Activated CD8-positive, alpha-beta memory T cell treated with anti-CD3 and anti-CD28 coated beads, Interleukin-2, amount 50 U/mL, for 1 hour (primary cell): Measurements from ENCODE around the gene CATSPER4.
"Not testable (repeated sequence)": the region's sequence is repeated elsewhere in the genome, so short reads cannot be mapped to it uniquely, and the experiment has no call there.

Experiments
- DNase-seq: peaks from one replicate; pipeline ENCODE4 v3.0.0-alpha.2; 2020; ENCODE audit errors: extremely low read depth

Gene CATSPER4

GRCh38 chr1:26195805-26196204 is 5.4 kb downstream of the CATSPER4 start:
- DNase-seq, result no peak

- no peak for DNase-seq
These were observed 6.9 kb downstream of the CATSPER4 start for GRCh38 chr1:26197301-26197700.

DNA sequence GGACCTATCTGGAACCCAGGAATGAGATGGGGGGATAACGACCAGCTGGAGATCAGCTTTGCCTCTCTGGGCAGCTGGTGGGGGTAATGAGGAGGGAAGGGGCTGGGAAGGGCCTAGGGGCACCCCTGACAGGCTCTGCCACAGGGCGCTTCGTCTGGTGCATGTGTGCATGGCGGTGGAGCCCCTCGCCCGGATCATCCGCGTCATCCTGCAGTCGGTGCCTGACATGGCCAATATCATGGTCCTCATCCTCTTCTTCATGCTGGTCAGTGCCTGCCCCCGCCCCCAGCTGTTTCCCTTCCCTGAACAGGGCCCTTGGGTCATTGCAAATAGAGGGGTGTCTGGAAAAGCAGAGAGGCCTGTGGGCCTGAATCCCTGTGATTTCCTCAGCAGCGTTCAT is 7.4 kb downstream of the CATSPER4 start:
- no peak for DNase-seq

GRCh38 chr1:26200413-26200812 is 10.0 kb downstream of the CATSPER4 start:
- no peak for DNase-seq

DNA sequence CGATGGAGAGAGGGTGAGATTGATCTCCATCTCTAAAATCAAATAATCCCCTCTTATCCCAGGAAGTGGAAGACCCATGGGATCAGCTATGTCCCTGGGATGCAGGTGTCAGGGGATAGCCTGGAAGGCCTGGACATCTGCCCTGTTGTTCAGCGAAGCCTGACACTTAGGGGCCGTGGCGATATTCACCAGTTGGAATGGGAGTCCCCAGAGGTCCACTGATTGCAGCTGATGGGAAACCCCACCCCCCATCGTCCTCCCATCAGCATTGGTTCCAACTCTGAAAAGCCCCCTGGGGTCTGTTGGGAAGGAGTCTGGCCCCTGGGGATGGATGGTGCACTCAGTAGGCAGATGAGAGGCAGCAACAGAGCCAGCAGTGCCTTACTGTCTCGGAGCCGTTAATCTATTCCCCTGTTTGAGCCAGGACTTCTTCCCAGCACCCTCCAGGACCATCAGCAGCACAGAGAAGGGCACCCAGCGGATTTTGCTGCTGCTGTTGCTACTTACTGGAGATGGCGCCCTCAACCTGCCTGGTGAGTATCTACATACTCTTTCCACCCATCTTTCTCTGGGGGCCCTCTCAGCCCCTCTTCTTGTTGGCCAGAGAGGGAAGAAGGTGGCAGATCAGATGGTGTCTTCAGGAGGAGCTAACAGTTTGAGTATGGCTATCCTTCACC is 13.4 kb downstream of the CATSPER4 start:
- no peak for DNase-seq

GRCh38 chr1:26210147-26210870 is 19.9 kb downstream of the CATSPER4 start:
- DNase-seq, result no peak

DNA sequence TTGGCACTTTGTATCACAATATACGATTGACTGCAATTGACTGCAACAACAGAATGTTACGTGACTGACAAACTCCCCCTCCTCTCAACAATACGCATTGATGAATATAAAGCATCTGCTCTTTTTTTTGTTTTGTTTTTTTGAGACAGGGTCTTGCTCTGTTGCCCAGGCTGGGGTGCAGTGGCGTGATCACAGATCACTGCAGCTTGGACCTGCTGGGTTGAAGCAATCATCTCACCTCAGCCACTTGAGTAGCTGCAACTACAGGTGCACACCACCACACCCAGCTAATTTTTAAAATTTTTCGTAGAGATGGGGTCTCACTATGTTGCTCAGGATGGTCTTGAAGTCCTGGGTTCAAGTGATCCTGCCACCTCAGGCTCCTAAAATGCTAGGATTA is 22.3 kb downstream of the CATSPER4 start:
- DNase-seq, result no peak

- DNase-seq, result no peak
These were observed 23.0 kb downstream of the CATSPER4 start for GRCh38 chr1:26213335-26213905.

GRCh38 chr1:26215246-26215645 is 24.8 kb downstream of the CATSPER4 start:
- DNase-seq, result no peak

DNA sequence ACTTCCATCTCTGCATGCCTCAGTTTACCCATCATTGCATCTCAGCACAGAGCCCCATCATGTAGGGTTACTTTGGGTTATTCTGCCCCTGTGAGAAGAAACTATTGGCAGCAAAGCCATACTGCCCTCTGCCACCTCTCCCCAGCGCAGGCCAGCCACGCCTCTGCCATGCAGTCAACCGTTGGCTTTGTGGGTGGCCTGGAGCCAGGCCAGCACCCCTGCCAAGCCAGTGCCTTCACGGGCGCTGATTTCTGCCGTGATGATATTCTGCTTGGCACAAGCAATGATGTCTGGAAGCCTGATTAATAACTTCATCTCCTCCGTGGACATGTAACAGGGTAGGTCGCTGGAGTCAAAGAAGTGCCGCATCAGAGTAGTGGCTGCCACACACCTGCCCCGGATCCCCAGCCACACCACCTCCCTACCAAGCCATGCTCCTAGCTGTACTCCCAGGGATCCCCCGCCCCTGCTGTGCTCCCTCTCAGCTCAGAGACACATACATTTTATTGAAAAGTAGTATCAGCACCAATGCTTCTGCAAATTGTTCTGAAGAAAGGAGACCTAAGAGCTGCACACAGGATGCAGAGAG is 28.6 kb downstream of the CATSPER4 start:
- no peak for DNase-seq

DNA sequence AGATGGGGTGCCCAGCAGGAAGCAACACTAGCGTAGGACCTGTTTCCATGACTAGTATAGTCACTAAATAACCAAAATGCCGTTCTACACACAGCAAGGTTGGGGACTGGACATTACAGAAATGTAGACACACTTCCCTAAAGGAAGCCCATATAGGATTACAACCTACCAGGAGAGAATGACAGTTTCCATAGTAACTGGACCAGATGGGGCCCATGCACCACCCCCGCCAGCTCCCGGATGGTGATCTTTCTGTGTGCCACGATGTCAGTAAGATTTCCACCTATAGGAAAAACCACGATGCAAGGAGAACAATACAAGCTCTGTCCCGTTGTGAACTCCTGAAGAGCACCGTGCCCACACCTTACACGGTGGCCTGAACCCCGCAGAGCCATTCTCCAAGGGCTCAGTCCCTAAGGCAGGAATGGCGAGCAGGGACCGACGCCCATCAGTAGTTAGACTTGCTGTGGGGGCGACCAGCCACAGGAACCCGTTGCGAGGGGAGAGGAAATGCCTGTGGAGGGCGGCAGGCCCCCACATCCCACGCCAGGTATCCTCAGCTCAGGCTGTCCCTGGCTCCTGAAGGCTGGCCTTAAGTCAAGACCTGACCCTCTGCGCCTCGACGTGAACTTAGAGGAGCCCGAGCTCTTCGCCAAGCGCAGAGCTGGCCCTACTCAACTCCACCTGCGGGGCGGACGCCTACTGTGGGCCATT is 30.0 kb downstream of the CATSPER4 start:
- no peak for DNase-seq

GRCh38 chr1:26221094-26221493 is 30.7 kb downstream of the CATSPER4 start:
- DNase-seq, result no peak

GRCh38 chr1:26224606-26225005 is 34.2 kb downstream of the CATSPER4 start:
- no peak for DNase-seq

GRCh38 chr1:26225033-26225831 is 34.8 kb downstream of the CATSPER4 start:
- DNase-seq, result no peak

DNA sequence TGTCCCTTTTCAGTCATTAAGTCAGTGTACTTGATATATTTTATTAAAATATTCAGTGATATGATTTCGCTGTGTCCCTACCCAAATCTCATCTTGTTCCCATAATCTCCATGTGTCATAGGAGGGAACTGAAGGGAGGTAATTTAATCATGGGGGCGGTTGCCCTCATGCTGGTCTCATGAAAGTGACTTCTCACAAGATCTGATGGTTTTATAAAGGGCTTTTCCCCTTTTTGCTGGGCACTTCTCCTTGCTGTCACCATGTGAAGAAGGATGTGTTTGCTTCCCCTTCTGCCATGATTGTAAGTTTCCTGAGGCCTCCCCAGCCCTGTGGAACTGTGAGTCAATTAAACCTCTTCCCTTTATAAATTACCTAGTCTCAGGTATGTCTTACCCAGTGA is 40.3 kb downstream of the CATSPER4 start:
- DNase-seq, result not testable (repeated sequence)

DNA sequence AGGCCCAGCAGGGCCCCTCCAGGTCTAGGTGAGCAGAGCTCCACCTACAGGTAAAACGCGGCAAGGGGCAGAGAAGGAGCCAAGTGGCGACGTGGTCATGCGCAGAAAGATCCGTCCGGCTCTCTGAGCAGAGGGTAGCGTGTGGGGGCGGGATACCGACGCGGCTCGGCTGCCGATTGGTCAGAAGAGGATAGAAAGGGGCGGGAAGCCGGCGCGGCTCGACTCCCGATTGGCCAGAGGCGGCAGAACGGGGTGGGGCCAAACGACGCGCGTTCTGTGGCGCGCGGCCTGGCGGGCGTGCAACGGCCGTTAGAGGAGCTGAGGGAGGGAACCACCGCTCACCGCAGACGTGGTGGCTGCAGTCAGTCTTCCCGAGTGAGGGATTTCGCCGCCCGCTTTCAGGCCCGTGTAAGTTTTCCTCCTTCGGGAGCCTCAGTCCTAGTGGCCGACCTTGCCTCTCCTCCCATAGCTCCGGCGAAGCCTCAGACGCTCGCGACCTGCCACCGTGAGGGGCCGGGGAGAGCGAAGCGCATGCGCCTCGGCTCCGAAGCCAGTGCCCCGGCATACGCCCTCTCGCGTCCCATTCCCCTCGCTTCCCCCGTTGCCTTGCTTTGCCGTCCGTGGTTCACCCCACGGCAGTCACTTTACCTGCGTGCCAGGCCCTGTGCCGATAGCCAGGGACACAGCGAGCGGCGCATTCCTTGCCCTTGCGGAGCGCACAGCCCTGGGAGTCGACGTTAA is 43.7 kb downstream of the CATSPER4 start, which contains the start of gene CEP85:
Gene CEP85, plus strand, starts transcription at position 298 of the 741 bp plus-strand sequence. CDS start 5,584 bp downstream, outside the sequence.
- DNase-seq, result peak; percentile 97

DNA sequence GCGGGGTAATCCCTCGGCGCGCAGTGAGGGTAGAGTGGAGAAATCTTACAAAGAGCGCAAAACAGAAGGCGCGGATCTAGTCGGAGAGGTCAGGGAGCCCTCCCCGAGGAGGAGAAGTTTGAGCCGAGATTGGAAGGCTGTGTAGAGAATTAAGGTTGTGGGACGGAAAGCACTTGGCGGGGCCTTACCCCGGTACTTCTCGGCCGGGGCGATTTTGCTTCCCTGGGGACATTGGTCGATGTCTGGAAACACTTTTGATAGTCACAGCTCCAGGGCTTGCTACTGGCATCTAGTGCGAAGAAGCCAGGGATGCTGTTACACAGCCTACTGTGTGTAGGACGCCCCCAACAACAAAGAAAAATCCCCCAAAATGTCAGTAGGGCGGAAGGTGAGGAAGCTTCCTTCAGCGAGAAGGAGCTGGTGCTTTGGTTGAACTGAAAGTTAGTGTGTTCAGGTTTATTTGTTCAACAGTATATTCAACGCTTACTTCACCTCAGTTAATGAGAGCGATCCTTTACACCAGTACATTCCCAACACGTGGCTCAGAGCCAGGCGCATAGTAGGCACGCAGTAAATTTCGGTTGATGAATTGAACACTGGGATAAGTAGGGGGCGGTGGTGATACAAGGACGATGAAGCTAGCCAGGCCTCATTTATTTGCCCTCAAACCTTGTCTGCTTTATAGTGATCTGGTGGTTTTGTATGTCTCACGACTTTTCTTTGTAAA is 44.4 kb downstream of the CATSPER4 start:
- DNase-seq, result no peak

GRCh38 chr1:26237230-26237966 is 47.0 kb downstream of the CATSPER4 start:
- DNase-seq, result no peak

GRCh38 chr1:26239936-26240335 is 49.5 kb downstream of the CATSPER4 start:
- no peak for DNase-seq
